PFSK-1 (cell line): ENCODE data around the gene DLGAP4.

Experiments
- POLR2AphosphoS5 ChIP-seq: IDR thresholded peaks from 2 replicates; pipeline ENCODE4 v1.6.1; 2012; ENCODE audit warnings: low read depth, mild to moderate bottlenecking, control low read depth, low read length, moderate library complexity
- SIN3A ChIP-seq: IDR thresholded peaks from 2 replicates; pipeline ENCODE4 v1.6.1; 2012; ENCODE audit warnings: mild to moderate bottlenecking, low read length, moderate library complexity, borderline replicate concordance; ENCODE audit not compliant: insufficient read depth
- TAF1 ChIP-seq: IDR thresholded peaks from 2 replicates; pipeline ENCODE4 v1.6.1; 2012; ENCODE audit warnings: low read length, control low read depth, borderline replicate concordance; ENCODE audit not compliant: insufficient read depth
- TF ChIP-seq, protein P1 (sequence below), 2 experiments: IDR thresholded peaks; 2 replicates each; pipeline versions ENCODE4 v1.6.1 to v1.8.0; 2011 to 2012; ENCODE audit warnings: low read depth in 2 of 2, low read length in 2 of 2, control low read depth in 1 of 2, inconsistent platforms in 1 of 2, mild to moderate bottlenecking in 1 of 2, moderate library complexity in 1 of 2; ENCODE audit not compliant: insufficient read depth in 1 of 2

DNA sequence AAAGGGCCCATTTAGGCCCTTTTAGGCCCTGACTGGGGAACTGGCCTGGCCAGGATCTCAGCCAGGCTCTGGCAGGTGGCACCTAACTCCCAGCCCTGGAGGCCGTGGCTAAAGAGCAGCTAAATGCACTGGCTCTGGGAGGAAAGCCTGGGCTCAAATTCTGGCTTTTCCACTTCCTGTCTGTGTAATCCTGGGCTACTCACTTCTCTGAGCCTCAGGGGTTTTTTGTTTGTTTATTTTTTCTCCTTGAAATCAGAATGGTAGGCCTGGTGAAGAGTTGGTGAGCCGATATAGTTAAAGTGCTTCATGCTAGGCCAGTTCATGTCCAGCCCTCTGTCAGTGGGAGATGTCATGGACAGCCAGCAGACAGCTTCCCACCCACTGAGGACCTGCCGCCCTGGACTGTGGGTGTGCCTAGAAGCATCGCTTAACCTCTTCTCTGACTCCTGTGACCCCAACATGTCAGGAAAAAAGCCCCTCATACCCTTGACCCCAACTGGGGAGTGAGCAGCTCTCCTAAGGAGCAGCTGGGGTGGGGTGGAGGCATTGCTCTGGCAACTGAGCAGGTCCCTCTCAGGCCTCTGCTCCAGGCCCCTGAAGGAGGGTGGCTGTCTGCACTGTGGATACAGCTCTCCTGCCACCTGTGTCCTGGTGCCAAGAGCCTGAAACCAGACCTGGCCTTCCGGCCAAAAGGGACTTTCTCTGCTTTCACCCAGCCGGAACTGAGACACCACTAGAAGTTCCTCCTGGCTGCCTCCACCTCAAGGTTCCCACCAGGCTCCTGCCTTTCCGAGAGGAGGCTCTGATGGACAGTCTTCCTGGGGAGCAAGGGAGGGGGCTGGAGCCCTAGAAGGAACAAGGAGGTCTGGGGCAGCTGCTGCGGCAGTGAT, 178.0 kb downstream of the DLGAP4 start:
- no peak for TF ChIP-seq SIN3A
- TF ChIP-seq, protein P1, sequence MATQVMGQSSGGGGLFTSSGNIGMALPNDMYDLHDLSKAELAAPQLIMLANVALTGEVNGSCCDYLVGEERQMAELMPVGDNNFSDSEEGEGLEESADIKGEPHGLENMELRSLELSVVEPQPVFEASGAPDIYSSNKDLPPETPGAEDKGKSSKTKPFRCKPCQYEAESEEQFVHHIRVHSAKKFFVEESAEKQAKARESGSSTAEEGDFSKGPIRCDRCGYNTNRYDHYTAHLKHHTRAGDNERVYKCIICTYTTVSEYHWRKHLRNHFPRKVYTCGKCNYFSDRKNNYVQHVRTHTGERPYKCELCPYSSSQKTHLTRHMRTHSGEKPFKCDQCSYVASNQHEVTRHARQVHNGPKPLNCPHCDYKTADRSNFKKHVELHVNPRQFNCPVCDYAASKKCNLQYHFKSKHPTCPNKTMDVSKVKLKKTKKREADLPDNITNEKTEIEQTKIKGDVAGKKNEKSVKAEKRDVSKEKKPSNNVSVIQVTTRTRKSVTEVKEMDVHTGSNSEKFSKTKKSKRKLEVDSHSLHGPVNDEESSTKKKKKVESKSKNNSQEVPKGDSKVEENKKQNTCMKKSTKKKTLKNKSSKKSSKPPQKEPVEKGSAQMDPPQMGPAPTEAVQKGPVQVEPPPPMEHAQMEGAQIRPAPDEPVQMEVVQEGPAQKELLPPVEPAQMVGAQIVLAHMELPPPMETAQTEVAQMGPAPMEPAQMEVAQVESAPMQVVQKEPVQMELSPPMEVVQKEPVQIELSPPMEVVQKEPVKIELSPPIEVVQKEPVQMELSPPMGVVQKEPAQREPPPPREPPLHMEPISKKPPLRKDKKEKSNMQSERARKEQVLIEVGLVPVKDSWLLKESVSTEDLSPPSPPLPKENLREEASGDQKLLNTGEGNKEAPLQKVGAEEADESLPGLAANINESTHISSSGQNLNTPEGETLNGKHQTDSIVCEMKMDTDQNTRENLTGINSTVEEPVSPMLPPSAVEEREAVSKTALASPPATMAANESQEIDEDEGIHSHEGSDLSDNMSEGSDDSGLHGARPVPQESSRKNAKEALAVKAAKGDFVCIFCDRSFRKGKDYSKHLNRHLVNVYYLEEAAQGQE (IDR thresholded peaks at IDR 0.05; ENCODE audit: insufficient read depth in 1 of 2, low read depth in 2 of 2, low read length in 2 of 2), result no peak
- TF ChIP-seq POLR2AphosphoS5, result no peak
- TF ChIP-seq TAF1, result no peak
